Endothelial cell of hepatic sinusoid (primary cell): ENCODE data around the gene AAMDC.

Experiments
- in situ Hi-C: cut with HindIII; loops from 2 replicates; pipeline ENCODE4 v1.10.0; 2017; ENCODE audit warnings: low sequenced_read_pairs

AAMDC gene

DNA sequence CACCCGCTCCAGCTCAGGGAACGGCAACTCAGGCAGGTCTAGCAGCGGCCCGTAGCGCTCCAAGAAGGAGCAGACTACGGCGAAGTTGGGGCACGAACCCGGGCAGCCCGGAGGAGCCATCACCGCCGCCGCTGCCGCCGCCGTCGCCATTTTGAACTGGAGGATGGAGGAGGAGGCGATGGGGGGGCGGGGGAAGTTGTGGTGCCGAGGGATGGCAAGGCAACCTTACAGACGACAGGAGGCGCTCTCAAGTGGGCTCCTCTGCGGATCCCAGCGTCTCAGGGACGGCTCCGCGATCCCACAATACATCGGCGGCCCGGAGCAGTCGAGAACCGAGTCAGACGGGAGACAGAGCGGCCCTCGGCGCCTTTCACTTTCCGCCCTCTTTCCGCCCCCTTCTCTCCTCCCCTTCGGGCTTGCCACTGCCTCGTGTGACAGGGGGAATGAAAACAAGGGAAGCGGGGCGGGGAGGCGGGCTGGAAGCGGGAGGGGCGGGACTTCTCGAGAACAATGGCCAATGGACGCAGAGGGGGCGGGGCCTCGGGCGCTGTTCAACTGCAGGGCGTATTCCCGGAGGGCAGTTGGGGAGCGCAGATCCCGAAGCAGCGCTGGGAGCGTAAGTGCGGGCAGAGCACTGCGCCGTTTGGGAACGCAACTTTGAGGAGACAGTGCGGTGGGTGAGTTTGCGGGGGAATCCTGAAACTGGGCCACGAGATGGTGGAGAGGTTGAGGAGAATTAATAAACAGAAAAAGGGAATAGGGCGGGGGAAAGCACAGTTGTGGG, at the start of gene AAMDC, which contains the start of gene RSF1:
Gene AAMDC, plus strand, starts transcription at position 580 of the 784 bp plus-strand sequence. CDS start 21,353 bp downstream, outside the sequence.
Gene RSF1, minus strand, starts transcription at position 158 of the 784 bp plus-strand sequence. Its CDS starts 8 bp downstream, at position 150.
- in situ Hi-C loops = no loop called here

DNA sequence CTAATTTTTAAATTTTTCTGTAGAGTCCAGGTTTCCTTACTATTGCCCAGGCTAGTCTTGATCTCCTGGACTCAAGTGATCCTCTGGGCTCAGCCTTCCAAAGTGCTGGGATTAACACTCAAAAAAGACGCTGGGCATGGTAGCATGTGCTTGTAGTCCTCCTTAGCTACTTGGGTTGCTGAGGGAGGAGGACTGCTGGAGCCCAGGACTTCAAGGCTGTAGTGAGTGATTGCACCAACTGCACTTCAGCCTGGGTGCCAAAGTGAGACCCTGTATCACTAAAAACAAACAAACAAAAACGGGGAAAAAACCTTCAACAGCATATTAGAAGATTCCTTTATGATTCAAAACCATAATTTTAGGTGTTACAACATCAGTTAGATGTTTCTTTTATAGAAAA, 45.0 kb upstream of the AAMDC start:
- in situ Hi-C loops = no loop called here

DNA sequence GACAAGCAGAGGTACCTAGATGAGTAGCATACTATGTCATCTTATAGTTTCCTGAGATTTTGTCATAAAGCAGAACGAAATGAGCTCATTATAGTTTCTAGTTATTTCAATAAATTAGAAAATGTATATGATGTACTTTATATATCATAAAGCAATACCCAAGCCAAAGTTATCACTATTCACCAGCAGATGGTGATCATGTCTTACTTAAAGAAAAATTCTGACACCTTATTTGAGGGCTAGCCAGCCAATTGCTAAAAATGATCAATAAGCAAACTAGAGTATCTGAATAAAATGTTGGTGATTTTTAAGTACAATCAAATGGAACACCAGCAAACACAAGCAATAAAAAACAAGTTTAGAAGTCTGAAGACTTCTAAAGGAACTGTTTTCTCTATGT, 44.5 kb upstream of the AAMDC start:
- in situ Hi-C loops = no loop called here

DNA sequence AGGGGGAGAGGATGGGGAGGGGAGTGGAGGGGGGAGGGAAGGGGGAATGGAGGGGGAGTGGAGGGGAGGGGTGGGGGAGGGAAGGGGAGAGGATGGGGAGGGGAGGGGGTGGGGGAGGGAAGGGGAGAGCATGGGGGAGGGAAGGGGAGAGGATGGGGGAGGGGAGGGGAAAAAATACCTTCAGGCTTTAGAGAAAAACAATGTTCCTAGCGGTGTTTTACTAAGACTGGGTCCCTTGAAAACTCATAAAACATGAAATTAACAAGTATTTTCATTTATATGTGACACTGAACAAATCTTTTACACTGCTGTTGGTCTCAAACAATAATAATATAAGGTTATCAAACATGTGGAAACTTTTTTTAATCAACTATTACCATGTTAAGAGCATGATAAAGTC, 42.8 kb upstream of the AAMDC start:
- in situ Hi-C loops = no loop called here

DNA sequence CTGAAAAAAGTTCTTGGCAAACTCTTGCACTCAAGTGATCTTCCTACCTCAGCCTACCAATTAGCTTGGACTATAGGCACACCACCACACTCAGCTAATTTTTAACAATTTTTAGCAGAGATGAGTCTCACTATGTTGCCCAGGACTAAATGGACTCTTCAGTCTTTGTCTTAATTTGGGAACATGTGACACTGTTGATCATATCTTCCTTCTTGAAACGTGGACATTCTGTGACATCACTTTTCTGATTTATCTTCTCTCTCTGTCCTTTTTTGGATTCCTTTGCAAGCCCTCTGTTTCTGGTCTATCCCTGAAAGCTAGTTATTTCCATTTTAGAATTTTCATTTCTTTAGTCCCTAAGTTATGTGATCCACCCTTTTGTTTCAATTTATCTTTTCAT, 42.4 kb upstream of the AAMDC start:
- in situ Hi-C loops = no loop called here

DNA sequence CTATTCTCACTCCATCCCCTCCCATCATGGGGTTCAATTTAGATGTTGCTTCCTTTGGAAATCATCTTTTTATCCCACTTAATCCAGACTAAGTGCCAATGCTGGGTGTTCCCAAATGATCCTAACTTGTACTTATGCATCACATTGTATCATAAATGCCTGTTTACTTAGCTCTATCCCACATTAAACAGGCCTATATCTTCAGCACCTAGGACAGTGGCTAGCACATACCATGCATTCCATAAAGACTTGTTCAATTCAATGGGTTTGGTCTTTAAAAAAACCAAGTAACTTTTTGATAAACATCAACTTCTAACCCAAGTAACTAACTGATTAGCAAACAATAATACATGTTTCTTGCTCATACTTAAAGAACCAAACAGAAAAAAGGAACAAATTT, 41.0 kb upstream of the AAMDC start:
- in situ Hi-C loops = no loop called here

DNA sequence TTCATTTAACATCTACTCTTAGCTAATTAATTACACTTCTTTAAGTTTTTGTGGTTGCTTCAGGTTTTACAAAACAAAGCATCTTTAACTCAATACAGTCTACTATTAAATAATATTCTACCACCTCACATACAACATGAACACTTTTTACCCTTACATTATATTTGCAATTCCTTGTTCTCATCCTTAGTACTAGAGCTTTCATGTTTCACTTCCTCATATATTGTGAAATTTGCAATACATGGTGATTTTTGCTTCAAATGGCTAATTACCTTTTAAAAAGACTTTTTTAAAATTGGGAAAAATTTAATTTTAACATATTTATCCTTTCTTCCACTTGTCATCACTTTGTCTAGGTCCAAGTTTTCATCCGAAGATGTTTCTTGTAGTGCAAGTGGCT, 37.9 kb upstream of the AAMDC start:
- in situ Hi-C loops = no loop called here

DNA sequence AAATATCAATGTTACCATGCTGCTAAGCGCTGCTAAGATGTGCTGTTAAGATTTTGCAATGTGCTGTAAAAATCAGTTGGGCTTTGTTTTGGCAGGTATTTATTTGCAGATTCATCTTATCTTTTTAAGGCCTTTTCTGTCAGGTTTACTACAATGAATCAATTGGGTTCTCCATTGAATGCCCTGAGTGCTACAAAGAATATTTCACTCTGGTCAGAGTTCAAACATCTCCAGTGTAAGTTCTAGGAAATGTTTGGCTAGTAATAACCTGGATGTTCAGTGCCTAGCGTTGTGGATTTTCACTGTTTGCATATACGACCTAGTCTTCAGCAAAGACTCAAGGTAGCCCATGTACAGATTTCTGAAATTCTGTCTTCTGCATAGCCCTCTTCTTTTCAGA, 36.4 kb upstream of the AAMDC start:
- in situ Hi-C loops = no loop called here

DNA sequence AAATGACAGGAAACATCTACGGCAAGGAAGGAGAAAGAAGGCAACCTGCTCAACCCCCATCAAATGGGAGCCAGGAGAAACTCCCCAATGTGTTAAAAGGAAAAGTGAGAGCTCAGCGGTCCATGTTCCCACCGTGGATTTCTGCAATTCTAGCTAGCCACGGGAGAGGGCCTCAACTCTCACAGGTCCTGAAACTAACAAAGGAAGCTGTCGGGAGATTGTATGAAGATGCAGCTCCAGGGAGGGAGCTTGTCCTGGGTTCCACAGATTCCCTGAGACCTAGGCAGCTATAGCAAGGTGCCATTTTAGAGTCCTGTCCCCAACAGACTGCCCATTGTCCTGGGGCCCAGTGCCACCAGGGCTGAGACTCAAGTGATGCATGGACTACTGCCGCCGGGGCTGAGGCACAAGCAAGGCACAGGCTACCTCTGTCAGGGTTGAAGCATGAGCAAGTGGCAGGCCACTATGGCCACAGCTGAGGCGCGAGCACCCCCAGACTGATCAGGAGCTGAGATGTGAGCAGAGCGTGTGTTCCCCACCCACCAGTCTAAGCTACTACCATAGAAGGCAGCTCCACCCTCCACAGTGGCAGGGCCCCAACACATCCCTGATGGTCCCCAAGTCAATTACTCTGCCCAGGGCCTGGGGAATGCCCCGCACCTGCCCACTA, 31.7 kb upstream of the AAMDC start:
- in situ Hi-C loops = loop anchor here (5.0 kb wide), 1 partner anchor 93 kb away; no protein-coding TSS in a partner anchor

DNA sequence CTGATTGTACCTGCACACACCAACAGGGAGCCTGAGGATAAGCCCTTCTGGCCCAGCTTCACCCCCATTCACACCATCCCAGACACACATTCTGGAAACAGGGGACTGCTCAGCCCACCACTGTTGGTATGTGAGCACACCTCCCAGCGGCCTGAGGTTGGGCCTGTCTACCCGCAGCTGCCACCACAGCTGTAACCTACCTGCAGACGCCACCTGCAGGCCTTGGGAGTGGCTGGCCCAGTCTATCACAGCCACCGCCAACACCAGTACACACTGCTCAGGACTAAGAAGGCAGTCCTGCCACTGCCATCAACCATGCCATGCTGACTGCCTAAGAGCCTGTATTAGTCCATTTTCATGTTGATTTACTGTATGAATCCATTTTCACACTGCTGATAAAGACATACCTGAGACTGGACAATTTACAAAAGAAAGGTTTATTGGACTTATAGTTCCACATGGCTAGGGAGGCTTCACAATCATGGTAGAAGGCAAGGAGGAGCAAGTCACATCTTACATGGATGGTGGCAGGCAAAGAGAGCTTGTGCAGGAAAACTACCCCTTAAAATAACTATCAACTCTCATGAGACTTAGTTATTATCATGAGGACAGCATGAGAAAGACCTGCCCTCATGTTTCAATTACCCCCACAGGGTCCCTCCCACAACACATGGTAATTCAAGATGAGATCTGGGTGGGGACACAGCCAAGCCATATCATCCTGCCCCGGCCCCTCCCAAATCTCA, 31.0 kb upstream of the AAMDC start:
- in situ Hi-C loops = loop anchor here (5.0 kb wide), 1 partner anchor 92 kb away; no protein-coding TSS in a partner anchor

DNA sequence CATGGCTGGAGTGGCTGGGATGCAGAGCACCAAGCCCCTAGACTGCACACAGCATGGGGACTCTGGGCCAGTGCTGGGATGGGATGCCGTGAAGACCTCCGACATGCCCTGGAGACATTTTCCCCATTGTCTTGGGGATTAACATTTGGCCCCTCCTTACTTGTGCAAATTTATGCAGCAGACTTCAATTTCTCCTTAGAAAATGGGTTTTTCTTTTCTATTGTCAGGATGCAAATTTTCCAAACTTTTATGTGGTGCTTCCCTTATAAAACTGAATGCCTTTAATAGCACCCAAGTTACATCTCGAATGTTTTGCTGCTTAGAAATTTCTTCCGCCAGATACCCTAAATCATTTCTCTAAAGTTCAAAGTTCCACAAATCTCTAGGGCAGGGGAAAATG, 29.6 kb upstream of the AAMDC start:
- in situ Hi-C loops = no loop called here

DNA sequence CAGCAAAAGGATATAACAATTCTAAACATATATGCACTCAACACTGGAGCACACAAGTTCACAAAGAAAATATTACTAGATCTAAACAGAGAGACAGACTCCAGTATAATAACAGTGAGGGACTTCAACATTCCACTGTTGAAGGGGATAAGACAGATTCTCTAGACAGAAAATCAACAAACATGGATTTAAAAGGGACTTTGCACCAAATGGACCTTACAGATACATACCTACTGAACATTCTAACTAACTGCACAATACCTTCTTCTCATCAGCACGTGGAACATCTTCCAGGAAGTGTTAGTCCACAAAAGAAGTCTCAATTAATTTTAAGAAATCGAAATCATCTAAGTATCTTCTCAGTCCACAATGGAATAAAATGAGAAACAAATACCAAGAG, 27.0 kb upstream of the AAMDC start:
- in situ Hi-C loops = no loop called here

DNA sequence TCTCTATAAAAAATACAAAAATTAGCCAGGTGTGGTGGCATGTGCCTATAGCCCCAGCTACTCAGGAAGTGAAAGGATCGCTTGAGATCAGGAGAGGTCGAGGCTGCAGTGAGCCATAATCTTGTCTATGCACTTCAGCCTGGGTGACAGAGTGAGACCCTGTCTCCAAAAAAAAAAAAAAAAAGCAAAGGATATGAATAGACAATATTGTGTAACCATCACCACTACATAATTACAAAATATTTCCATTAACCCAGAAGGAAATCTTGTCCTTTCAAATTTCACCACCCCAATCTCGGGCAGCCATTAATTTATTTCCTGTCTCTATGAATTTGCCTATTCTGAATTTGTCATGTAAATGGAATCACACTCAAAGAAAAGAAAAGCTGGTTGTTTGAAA, 21.6 kb upstream of the AAMDC start:
- in situ Hi-C loops = no loop called here

DNA sequence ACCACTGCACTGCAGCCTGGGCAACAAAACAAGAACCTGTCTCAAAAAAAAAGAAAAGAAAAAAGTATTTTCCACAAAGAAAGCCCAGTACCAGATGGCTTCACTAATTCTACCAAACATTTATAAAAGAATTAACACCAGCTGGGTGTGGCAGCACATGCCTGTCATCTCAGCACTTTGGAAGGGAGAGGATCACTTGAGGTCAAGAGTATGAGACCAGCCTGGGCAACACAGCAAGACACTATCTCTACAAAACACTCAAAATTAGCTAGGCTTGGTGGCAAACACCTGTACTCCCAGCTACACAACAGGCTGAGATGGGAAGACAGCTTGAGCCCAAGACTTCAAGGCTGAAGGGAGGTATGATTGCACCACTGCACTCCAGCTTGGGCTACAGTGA, 20.5 kb upstream of the AAMDC start:
- in situ Hi-C loops = no loop called here

DNA sequence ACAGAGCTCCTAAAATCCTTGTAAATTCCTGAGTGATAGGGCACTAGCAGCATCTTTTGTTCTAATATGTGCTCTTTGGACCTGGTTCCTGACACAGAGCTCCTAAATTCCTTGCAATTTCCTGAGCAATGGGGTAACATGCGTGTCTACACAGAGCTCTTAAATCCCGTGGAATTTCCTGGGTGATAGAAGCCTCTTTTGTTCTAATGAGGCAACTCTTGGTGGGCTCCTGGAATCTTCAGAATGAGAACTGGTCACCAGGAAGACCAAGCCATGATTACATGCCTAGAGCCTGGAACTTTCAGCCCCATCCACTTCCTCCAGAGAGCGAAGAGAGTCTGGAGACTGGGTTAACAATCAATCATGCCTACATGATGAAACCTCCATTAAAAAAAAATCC, 19.5 kb upstream of the AAMDC start:
- in situ Hi-C loops = no loop called here

DNA sequence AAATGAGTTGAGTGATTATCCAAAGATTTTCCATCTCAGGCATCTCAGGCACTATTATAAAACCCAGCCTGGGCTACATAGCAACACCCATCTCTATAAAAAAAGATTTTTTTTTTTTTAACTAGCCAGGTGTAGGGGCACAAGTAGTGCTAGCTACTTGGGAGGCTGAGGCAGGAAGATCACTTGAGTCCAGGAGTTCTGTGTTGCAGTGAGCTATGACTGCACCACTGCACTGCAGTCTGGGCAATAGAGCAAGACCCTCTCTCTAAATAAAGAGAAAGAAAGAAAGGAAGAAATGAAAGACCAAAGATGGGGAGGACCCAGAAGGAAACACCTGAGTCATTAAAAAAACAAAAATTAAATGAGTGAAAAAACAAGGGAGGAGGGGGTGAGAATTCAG, 14.5 kb upstream of the AAMDC start:
- in situ Hi-C loops = no loop called here

DNA sequence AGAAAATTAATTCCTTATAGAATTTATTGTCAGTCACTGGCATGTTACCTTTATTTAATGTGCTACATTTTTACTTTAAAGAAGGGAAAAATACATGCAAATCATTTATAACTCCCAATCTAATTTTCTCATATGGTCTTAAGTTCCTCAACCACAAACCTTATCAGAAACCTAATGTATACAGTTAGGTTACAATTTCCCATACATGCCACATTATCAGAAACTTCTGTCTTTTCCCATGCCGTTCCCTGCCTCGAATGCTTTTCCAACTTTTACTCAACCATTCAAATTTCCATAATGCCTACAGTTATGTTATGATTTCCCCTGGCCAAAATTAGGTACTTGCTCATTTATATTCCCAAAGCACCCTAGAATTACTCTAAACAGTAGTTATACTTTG, 14.0 kb upstream of the AAMDC start:
- in situ Hi-C loops = no loop called here

DNA sequence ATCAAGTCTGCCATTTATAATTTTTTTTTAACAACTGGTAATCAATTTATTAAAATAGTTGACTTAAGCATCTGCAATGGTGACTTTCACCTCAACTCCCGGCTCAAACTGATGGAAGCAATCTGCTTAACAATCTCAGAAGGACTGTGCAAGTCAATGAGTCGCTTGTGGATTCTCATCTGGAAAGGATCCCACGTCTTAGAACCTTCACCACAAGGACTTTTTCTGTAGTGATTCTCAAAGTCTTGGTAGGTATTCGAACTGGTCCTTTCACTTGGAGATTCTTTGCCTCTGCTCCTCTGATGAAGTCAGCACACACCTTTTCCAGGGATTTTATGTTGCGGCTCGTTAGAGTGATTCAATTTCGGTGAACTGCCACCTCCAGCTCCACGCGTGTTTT, 7.7 kb upstream of the AAMDC start:
- in situ Hi-C loops = no loop called here

DNA sequence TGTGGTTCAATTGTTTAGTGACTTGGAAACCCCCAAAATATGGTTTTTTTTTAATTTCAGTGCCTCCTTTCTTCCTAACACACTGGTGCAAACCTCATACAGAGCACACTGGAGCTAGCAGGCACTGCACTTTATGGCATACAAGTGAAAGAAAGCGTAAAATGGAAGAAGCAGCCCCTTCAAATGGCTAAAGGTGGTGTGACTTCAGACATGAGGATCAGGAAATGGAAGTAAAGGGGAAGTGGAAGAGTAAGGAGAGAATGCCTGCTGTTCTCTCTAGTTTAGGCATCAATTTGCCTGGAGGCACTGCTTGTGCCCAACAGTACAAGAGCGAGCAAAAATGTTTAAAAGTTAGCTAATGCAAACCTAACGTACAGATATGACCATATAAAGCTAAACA, 6.1 kb upstream of the AAMDC start:
- in situ Hi-C loops = no loop called here

DNA sequence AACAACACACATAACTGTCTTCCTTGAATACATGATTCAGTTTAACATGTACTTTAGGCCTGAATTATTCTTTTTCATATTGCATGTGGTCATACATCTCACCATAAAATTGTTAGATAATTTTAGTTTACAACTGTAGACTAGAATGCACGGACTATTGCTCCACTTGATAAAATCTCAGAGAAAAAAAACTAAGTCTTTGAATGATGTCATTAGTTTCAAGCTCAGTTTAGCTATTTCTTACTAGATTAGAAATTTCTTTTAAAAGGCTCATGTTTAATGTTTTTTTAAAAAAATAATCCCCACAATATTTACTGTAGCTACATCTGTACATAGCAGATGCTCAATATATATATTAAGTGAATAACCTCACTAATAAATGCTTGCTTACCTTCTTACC, 5.5 kb upstream of the AAMDC start:
- in situ Hi-C loops = no loop called here

DNA sequence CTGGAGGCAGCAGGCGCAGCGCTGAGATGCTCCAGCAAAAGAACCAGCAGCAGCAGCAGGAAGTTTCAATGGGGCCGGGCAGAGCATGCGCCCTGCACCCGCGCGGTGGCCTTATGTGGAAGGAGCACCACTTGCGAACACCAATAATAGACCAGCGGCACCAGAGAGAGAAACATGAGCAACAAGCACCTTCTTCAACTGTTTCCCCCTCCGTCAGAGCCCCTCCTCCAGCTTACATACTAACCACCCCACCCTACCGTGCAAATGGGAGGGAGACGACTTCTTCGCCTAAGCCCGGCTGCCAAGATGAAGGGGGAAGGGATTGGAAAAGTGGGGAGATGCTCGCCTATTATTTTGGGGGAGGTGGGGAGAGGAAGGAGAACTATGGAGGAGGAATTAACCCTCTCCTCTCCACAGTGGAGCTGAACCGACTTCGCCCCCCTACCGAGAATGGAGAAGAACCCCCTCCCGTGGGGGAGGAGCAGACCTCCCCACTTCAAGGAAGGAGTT, 1.5 kb upstream of the AAMDC start:
- in situ Hi-C loops = no loop called here
